NT2/D1 (cell line): ENCODE measurements around the gene GALNT12.

Experiments used
- SUZ12 ChIP-seq: IDR thresholded peaks from 2 replicates; pipeline ENCODE4 v1.6.1; 2011; ENCODE audit not compliant: insufficient read length, insufficient read depth; ENCODE audit errors: extremely low read depth
- YY1 ChIP-seq: IDR thresholded peaks from 2 replicates; pipeline ENCODE4 v1.6.1; 2011; ENCODE audit not compliant: insufficient read length, insufficient read depth
- ZNF274 ChIP-seq: IDR thresholded peaks from 2 replicates; pipeline ENCODE4 v1.6.1; 2011; ENCODE audit warnings: mild to moderate bottlenecking, low read depth, low read length

DNA sequence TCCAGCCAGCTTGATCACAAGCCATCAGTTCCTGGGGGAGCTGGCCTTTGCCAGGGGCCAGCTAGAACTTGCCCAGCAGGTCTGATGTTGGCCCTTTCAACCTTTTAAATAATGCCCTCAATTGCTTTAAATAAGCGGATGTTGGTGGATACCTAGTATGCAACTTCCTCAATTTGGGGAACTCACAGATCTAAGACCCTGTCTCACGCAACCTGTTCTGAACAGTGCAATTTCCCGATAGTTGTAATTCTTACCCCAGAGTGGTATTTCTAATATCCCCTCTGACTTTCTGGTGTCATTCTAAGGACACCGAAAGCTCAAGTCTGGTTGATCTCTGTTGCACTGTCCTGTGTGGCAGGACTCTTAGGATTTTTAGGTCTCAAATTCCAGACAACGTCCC is 23.1 kb downstream of the GALNT12 start:
- TF ChIP-seq YY1, result no peak
- TF ChIP-seq ZNF274, result no peak
- no peak for TF ChIP-seq SUZ12
